CD4-positive, alpha-beta T cell (primary cell): ENCODE results near the gene UCK1. TPM values are rescaled to one million over a fixed set of nuclear protein-coding genes. Genes with fewer than 3 reads are reported as not detected.

Experiments
- ATAC-seq: fragments of 200-7000 bp; cut with Tn5 transposase; one replicate; pipeline ENCODE4 v1.10.0; 2022; ENCODE audit warnings: mild to moderate bottlenecking; ENCODE audit not compliant: poor library complexity
- CTCF ChIA-PET: fragments of 350-600 bp; sonication (Branson Sonifier 250); formaldehyde crosslinking; loops from one replicate; lab custom pipeline; 2021; ENCODE audit warnings: antibody characterized with exemption, inconsistent platforms; lab: Charles Lee
- POLR2A ChIA-PET: fragments of 350-600 bp; sonication (Branson Sonifier 250); formaldehyde crosslinking; loops from one replicate; lab custom pipeline; 2021; ENCODE audit warnings: antibody characterized with exemption, inconsistent platforms; lab: Charles Lee
- DNase-seq, 14 experiments: peaks; one replicate each; pipeline ENCODE4 v3.0.0-alpha.2; 2013 to 2020; ENCODE audit warnings: mixed read lengths in 2 of 14
- H3K27ac ChIP-seq, 2 donors: one replicate each; pipeline versions ENCODE4 v1.5.1 to v1.7.0; 2013; ENCODE audit warnings: low read length in 2 of 2, low read depth in 1 of 2, mild to moderate bottlenecking in 1 of 2
- H3K27me3 ChIP-seq, 2 experiments: 1 replicate in 1 of 2; 2 replicates in 1 of 2; pipeline versions ENCODE4 v1.6.1 to v1.7.0; 2013; ENCODE audit warnings: low read length in 2 of 2, control low read depth in 1 of 2, mild to moderate bottlenecking in 1 of 2, moderate library complexity in 1 of 2; ENCODE audit not compliant: insufficient read depth in 2 of 2, control insufficient read depth in 1 of 2
- H3K36me3 ChIP-seq: one replicate; pipeline ENCODE4 v1.6.1; 2013; ENCODE audit warnings: low read length, control low read depth; ENCODE audit not compliant: insufficient read depth
- H3K4me1 ChIP-seq: one replicate; pipeline ENCODE4 v1.6.1; 2013; ENCODE audit warnings: low read length, control low read depth; ENCODE audit not compliant: insufficient read depth
- H3K4me3 ChIP-seq: one replicate; pipeline ENCODE4 v1.5.1; 2013; ENCODE audit warnings: mild to moderate bottlenecking, low read length, moderate library complexity
- H3K9me3 ChIP-seq, 2 experiments: 1 replicate in 1 of 2; 2 replicates in 1 of 2; pipeline versions ENCODE4 v1.6.1 to v1.7.0; 2013; ENCODE audit warnings: low read length in 2 of 2, mild to moderate bottlenecking in 2 of 2, control low read depth in 1 of 2, moderate library complexity in 1 of 2; ENCODE audit not compliant: control insufficient read depth in 1 of 2, insufficient read depth in 1 of 2
- H3K27ac Mint-ChIP-seq: one replicate; pipeline ENCODE4 v1.8.0; 2020; ENCODE audit warnings: mixed read lengths
- H3K27me3 Mint-ChIP-seq: one replicate; pipeline ENCODE4 v1.8.0; 2021; ENCODE audit warnings: mixed read lengths
- H3K36me3 Mint-ChIP-seq: one replicate; pipeline ENCODE4 v1.8.0; 2021; ENCODE audit warnings: low read depth, mixed read lengths
- H3K4me1 Mint-ChIP-seq: one replicate; pipeline ENCODE4 v1.8.0; 2021; ENCODE audit warnings: low read depth, mixed read lengths
- H3K4me3 Mint-ChIP-seq: one replicate; pipeline ENCODE4 v1.8.0; 2020; ENCODE audit warnings: mild to moderate bottlenecking, mixed read lengths
- H3K9me3 Mint-ChIP-seq: one replicate; pipeline ENCODE4 v1.8.0; 2020; ENCODE audit warnings: mixed read lengths
- CTCF ChIP-seq: fragments of 200-600 bp; IDR thresholded peaks from one replicate; pipeline ENCODE4 v1.8.0; 2022; ENCODE audit warnings: antibody characterized with exemption, mild to moderate bottlenecking
- intact Hi-C, 2 experiments: fragments of 100-400 bp; cut with DNase I in 1 of 2; cut with micrococcal nuclease in 1 of 2; formaldehyde crosslinking; loops; one replicate each; pipeline versions ENCODE4 v1.15.1 to v1.9.0; 2023 to 2025; cut with DNase I, micrococcal nuclease
- total RNA-seq, 174 experiments: library from RNA in 2 of 174; stranded (reverse) in 2 of 174; gene quantifications; one replicate each; pipeline ENCODE4 v1.2.3 and lab custom pipeline; 2021 to 2026

The UCK1 gene
- total RNA-seq, 2 experiments from 2014 or later, result 22.1 to 22.5 TPM

GRCh38 chr9:131575946-131576853 is 45.1 kb upstream of the UCK1 start:
- CTCF ChIA-PET, result no interaction called here
- ATAC-seq, result no peak

GRCh38 chr9:131574730-131575640 is 43.9 kb upstream of the UCK1 start:
- Mint-ChIP-seq H3K4me1 (peaks cover 22% of the 10 kb centered on the region), H3K27me3 (no peaks in the 10 kb centered on the region), H3K27ac (no peak overlapping the region), H3K36me3 (peaks cover 54% of the 10 kb centered on the region), H3K9me3 (no peaks in the 10 kb centered on the region), H3K4me3 (no peak overlapping the region)
- no peaks in the 10 kb centered on the region for H3K9me3 ChIP-seq
- peaks cover 32% of the 10 kb centered on the region for H3K4me1 ChIP-seq
- H3K4me3 ChIP-seq, result no peak overlapping the region
- intact Hi-C loops, result no loop called here
- no peaks in the 10 kb centered on the region for H3K27me3 ChIP-seq
- H3K36me3 ChIP-seq, result peaks cover 50% of the 10 kb centered on the region
- TF ChIP-seq CTCF, result no peak
- H3K27ac ChIP-seq, result peak overlapping the region in 1 of 2 donors; percentile 7
- ChIA-PET POLR2A (no interaction called here), CTCF (no interaction called here)
- ATAC-seq, result no peak
- DNase-seq, result no peak

More at GRCh38 chr9:131575946-131576853, 45.1 kb upstream of the UCK1 start:
- peaks cover 54% of the 10 kb centered on the region for H3K36me3 Mint-ChIP-seq
- H3K27ac Mint-ChIP-seq, result no peak overlapping the region
- TF ChIP-seq CTCF, result no peak
- intact Hi-C loops, result no loop called here
- DNase-seq, result no peak
- peaks cover 22% of the 10 kb centered on the region for H3K4me1 Mint-ChIP-seq
- no peaks in the 10 kb centered on the region for H3K9me3 Mint-ChIP-seq
- Histone ChIP-seq H3K4me1 (peaks cover 36% of the 10 kb centered on the region), H3K4me3 (no peak overlapping the region), H3K9me3 (no peaks in the 10 kb centered on the region), H3K27ac (no peak overlapping the region), H3K27me3 (no peaks in the 10 kb centered on the region), H3K36me3 (peaks cover 57% of the 10 kb centered on the region)
- no peaks in the 10 kb centered on the region for H3K27me3 Mint-ChIP-seq
- no peak overlapping the region for H3K4me3 Mint-ChIP-seq
- POLR2A ChIA-PET, result no interaction called here

- POLR2A ChIA-PET, result no interaction called here
- H3K36me3 Mint-ChIP-seq, result peaks cover 29% of the 10 kb centered on the region
- ATAC-seq (no peak), DNase-seq (no peak)
- TF ChIP-seq CTCF, result no peak
- H3K9me3 ChIP-seq, result peaks cover 0 to under 1% of the 10 kb centered on the region in 2 experiments
- no peak overlapping the region for H3K27ac ChIP-seq
- no peaks in the 10 kb centered on the region for H3K4me1 Mint-ChIP-seq
- H3K9me3 Mint-ChIP-seq, result no peaks in the 10 kb centered on the region
- H3K4me1 ChIP-seq, result no peaks in the 10 kb centered on the region
- H3K27me3 Mint-ChIP-seq, result no peaks in the 10 kb centered on the region
- intact Hi-C loops, result no loop called here
- H3K27me3 ChIP-seq, result no peaks in the 10 kb centered on the region
- no peak overlapping the region for H3K27ac Mint-ChIP-seq
- peaks cover 16% of the 10 kb centered on the region for H3K36me3 ChIP-seq
- no peak overlapping the region for H3K4me3 Mint-ChIP-seq
- CTCF ChIA-PET, result no interaction called here
- H3K4me3 ChIP-seq, result no peak overlapping the region
Measured at GRCh38 chr9:131567910-131568309, 36.8 kb upstream of the UCK1 start.
